ENCODE data around the gene ELL. TPM values are rescaled to one million over a fixed set of nuclear protein-coding genes. Genes with fewer than 3 reads are reported as not detected.

Gene ELL
- total RNA-seq = 10 to 100 TPM; 14.1 TPM

- peak within 1 kb of the TSS; percentile 89 for H3K27ac Mint-ChIP-seq
- peaks cover 20% of the 10 kb centered on the region for H3K4me1 Mint-ChIP-seq (ENCODE audit: low read depth)
- no peaks in the 10 kb centered on the region for H3K9me3 Mint-ChIP-seq
- CTCF ChIA-PET = interaction anchor here (2.2 to 4.2 kb wide), 6 partner anchors 11 to 67 kb away, joined by 9 to 26 read pairs (median 16); partner anchors contain the start of genes FKBP8, KXD1, REX1BD and UBA52
- H3K27me3 Mint-ChIP-seq (ENCODE audit: low read depth) = no peaks in the 10 kb centered on the region
- H3K36me3 Mint-ChIP-seq (ENCODE audit: low read depth) = peaks cover 1% of the 10 kb centered on the region
- DNase-seq = no peak
- intact Hi-C loops (cut with micrococcal nuclease) = loop anchor here (1.0 to 2.0 kb wide), 17 partner anchors 23 to 799 kb away; partner anchors contain the start of genes BORCS8, COPE, DDX49 and JUND
- H3K4me3 Mint-ChIP-seq = peak within 1 kb of the TSS; percentile 85
Observed at GRCh38 chr19:18521692-18522123, at the start of gene ELL. TSS of gene ELL (minus strand) at chr19:18522070. CDS start at chr19:18522055, 15 bp downstream.

- H3K9me3 Mint-ChIP-seq = no peaks in the 10 kb centered on the region
- H3K27me3 Mint-ChIP-seq (ENCODE audit: low read depth) = no peaks in the 10 kb centered on the region
- peaks cover 54% of the 10 kb centered on the region for H3K36me3 Mint-ChIP-seq (ENCODE audit: low read depth)
- H3K4me1 Mint-ChIP-seq (ENCODE audit: low read depth) = peaks cover 15% of the 10 kb centered on the region
- CTCF ChIA-PET = interaction anchor here (0.6 kb wide), 1 partner anchor 28 kb away, joined by 3 read pairs; no protein-coding TSS in a partner anchor
- H3K4me3 Mint-ChIP-seq = no peak overlapping the region
- DNase-seq = no peak
- peak overlapping the region; percentile 18 for H3K27ac Mint-ChIP-seq
- intact Hi-C loops (cut with micrococcal nuclease) = no loop called here
Observed at GRCh38 chr19:18568367-18568766, 46.5 kb upstream of the ELL start.

- no peak overlapping the region for H3K27ac Mint-ChIP-seq
- no peak for DNase-seq
- intact Hi-C loops (cut with micrococcal nuclease) = no loop called here
- H3K9me3 Mint-ChIP-seq = no peaks in the 10 kb centered on the region
- peaks cover 3% of the 10 kb centered on the region for H3K4me1 Mint-ChIP-seq (ENCODE audit: low read depth)
- H3K4me3 Mint-ChIP-seq = no peak overlapping the region
- CTCF ChIA-PET = no interaction called here
- peaks cover 45% of the 10 kb centered on the region for H3K36me3 Mint-ChIP-seq (ENCODE audit: low read depth)
- no peaks in the 10 kb centered on the region for H3K27me3 Mint-ChIP-seq (ENCODE audit: low read depth)
Observed at GRCh38 chr19:18566953-18567352, 45.1 kb upstream of the ELL start.

GRCh38 chr19:18562086-18562485 is 40.2 kb upstream of the ELL start:
- Mint-ChIP-seq H3K27me3 (ENCODE audit: low read depth) (no peaks in the 10 kb centered on the region), H3K4me3 (no peak overlapping the region), H3K36me3 (ENCODE audit: low read depth) (peaks cover 20% of the 10 kb centered on the region), H3K27ac (no peak overlapping the region), H3K9me3 (no peaks in the 10 kb centered on the region), H3K4me1 (ENCODE audit: low read depth) (peaks cover 24% of the 10 kb centered on the region)
- DNase-seq = no peak
- intact Hi-C loops (cut with micrococcal nuclease) = no loop called here
- CTCF ChIA-PET = no interaction called here

GRCh38 chr19:18559685-18560084 is 37.8 kb upstream of the ELL start:
- Mint-ChIP-seq H3K9me3 (no peaks in the 10 kb centered on the region), H3K4me1 (ENCODE audit: low read depth) (peaks cover 24% of the 10 kb centered on the region), H3K4me3 (peak overlapping the region; percentile 93), H3K36me3 (ENCODE audit: low read depth) (peaks cover 15% of the 10 kb centered on the region), H3K27me3 (ENCODE audit: low read depth) (no peaks in the 10 kb centered on the region), H3K27ac (peak overlapping the region; percentile 46)
- intact Hi-C loops (cut with micrococcal nuclease) = no loop called here
- DNase-seq = no peak
- CTCF ChIA-PET = interaction anchor here (3.7 to 5.0 kb wide), 2 partner anchors 16 to 39 kb away, joined by 12 to 26 read pairs; partner anchors contain the start of genes ELL and FKBP8

GRCh38 chr19:18558604-18559003 is 36.7 kb upstream of the ELL start:
- no peaks in the 10 kb centered on the region for H3K27me3 Mint-ChIP-seq (ENCODE audit: low read depth)
- H3K4me1 Mint-ChIP-seq (ENCODE audit: low read depth) = peaks cover 24% of the 10 kb centered on the region
- no peak for DNase-seq
- intact Hi-C loops (cut with micrococcal nuclease) = no loop called here
- peak overlapping the region; percentile 92 for H3K27ac Mint-ChIP-seq
- peaks cover 8% of the 10 kb centered on the region for H3K36me3 Mint-ChIP-seq (ENCODE audit: low read depth)
- CTCF ChIA-PET = interaction anchor here (2.3 to 5.0 kb wide), 3 partner anchors 15 to 38 kb away, joined by 12 to 26 read pairs (median 14); partner anchors contain the start of genes ELL, FKBP8 and REX1BD
- peak overlapping the region; percentile 93 for H3K4me3 Mint-ChIP-seq
- H3K9me3 Mint-ChIP-seq = no peaks in the 10 kb centered on the region

- Mint-ChIP-seq H3K9me3 (no peaks in the 10 kb centered on the region), H3K4me3 (peak overlapping the region; percentile 93), H3K27me3 (ENCODE audit: low read depth) (no peaks in the 10 kb centered on the region), H3K4me1 (ENCODE audit: low read depth) (peaks cover 24% of the 10 kb centered on the region), H3K27ac (peak overlapping the region; percentile 92), H3K36me3 (ENCODE audit: low read depth) (peaks cover 8% of the 10 kb centered on the region)
- peak; percentile 36 for DNase-seq
- intact Hi-C loops (cut with micrococcal nuclease) = no loop called here
- CTCF ChIA-PET = interaction anchor here (0.7 to 5.0 kb wide), 5 partner anchors 7 to 37 kb away, joined by 3 to 26 read pairs (median 12); partner anchors contain the start of genes ELL, FKBP8 and REX1BD
Observed at GRCh38 chr19:18558202-18558555, 36.3 kb upstream of the ELL start.

- Mint-ChIP-seq H3K4me1 (ENCODE audit: low read depth) (peaks cover 24% of the 10 kb centered on the region), H3K36me3 (ENCODE audit: low read depth) (peaks cover 4% of the 10 kb centered on the region), H3K4me3 (peak within 1 kb of the TSS; percentile 93), H3K27ac (peak within 1 kb of the TSS; percentile 92), H3K27me3 (ENCODE audit: low read depth) (no peaks in the 10 kb centered on the region), H3K9me3 (no peaks in the 10 kb centered on the region)
- CTCF ChIA-PET = interaction anchor here (0.7 to 5.0 kb wide), 5 partner anchors 8 to 95 kb away, joined by 3 to 26 read pairs (median 5); partner anchors contain the start of genes ELL and REX1BD
- DNase-seq = peak; percentile 99
- intact Hi-C loops (cut with micrococcal nuclease) = loop anchor here (1.0 kb wide), 6 partner anchors 13 to 362 kb away; partner anchors contain the start of genes COPE, DDX49, ELL and JUND
Observed at GRCh38 chr19:18557411-18558201, 35.7 kb upstream of the ELL start, which contains the start of gene KXD1. TSS of gene KXD1 (plus strand) at chr19:18557870. CDS start at chr19:18562057, 4,187 bp downstream.

- Mint-ChIP-seq H3K4me1 (ENCODE audit: low read depth) (no peaks in the 10 kb centered on the region), H3K4me3 (no peak overlapping the region), H3K27me3 (ENCODE audit: low read depth) (no peaks in the 10 kb centered on the region), H3K9me3 (no peaks in the 10 kb centered on the region), H3K36me3 (ENCODE audit: low read depth) (no peaks in the 10 kb centered on the region), H3K27ac (no peak overlapping the region)
- intact Hi-C loops (cut with micrococcal nuclease) = no loop called here
- CTCF ChIA-PET = no interaction called here
- no peak for DNase-seq
Observed at GRCh38 chr19:18551631-18552030, 29.8 kb upstream of the ELL start.

- Mint-ChIP-seq H3K4me1 (ENCODE audit: low read depth) (peaks cover 21% of the 10 kb centered on the region), H3K9me3 (no peaks in the 10 kb centered on the region), H3K36me3 (ENCODE audit: low read depth) (peaks cover 3% of the 10 kb centered on the region), H3K4me3 (peak overlapping the region; percentile 88), H3K27me3 (ENCODE audit: low read depth) (no peaks in the 10 kb centered on the region), H3K27ac (peak overlapping the region; percentile 95)
- CTCF ChIA-PET = interaction anchor here (0.7 to 2.2 kb wide), 12 partner anchors 10 to 303 kb away, joined by 3 to 12 read pairs (median 4); partner anchors contain the start of gene ELL
- intact Hi-C loops (cut with micrococcal nuclease) = loop anchor here (1.0 to 2.0 kb wide), 8 partner anchors 13 to 489 kb away; partner anchors contain the start of genes ARMC6, COPE, DDX49 and ELL
- DNase-seq = peak; percentile 92
Observed at GRCh38 chr19:18543814-18544475, 22.1 kb upstream of the ELL start.

GRCh38 chr19:18542941-18543813 is 21.3 kb upstream of the ELL start, which contains the start of gene FKBP8:
TSS of gene FKBP8 (minus strand) at chr19:18543573. CDS start at chr19:18541970, 1,603 bp downstream.
- CTCF ChIA-PET = interaction anchor here (1.0 to 2.2 kb wide), 10 partner anchors 10 to 100 kb away, joined by 3 to 12 read pairs (median 4); partner anchors contain the start of gene ELL
- Mint-ChIP-seq H3K27me3 (ENCODE audit: low read depth) (no peaks in the 10 kb centered on the region), H3K4me3 (peak within 1 kb of the TSS; percentile 88), H3K36me3 (ENCODE audit: low read depth) (peaks cover 3% of the 10 kb centered on the region), H3K9me3 (no peaks in the 10 kb centered on the region), H3K4me1 (ENCODE audit: low read depth) (peaks cover 21% of the 10 kb centered on the region), H3K27ac (peak within 1 kb of the TSS; percentile 95)
- DNase-seq = peak; percentile 97
- intact Hi-C loops (cut with micrococcal nuclease) = loop anchor here (1.0 to 2.0 kb wide), 2 partner anchors 376 to 490 kb away; partner anchors contain the start of genes ARMC6, COPE, DDX49 and SUGP2
